Right lung (tissue), 5 donors: ENCODE data around the gene OOEP. TPM values are rescaled to one million over a fixed set of nuclear protein-coding genes. Genes with fewer than 3 reads are reported as not detected.

Experiments
- polyA plus RNA-seq, 5 donors: library from polyadenylated mRNA; unstranded; fragments of 120-200 nt; gene quantifications; one replicate each; pipeline versions ENCODE4 v1.2.1 to v1.2.3, GENCODE V29; 2013; ENCODE audit warnings: inconsistent platforms in 1 of 5, low replicate concordance in 1 of 5; ENCODE audit not compliant: insufficient read length in 5 of 5, insufficient read depth in 1 of 5

Gene OOEP
- polyA plus RNA-seq, 5 donors: 0.26 to 0.66 (median 0.37) TPM; not detected in 2

Other genes starting within 250 kb of the OOEP start
- 1 to 10 TPM in 1 of 5 donors, under 1 TPM in 3, not detected in 1; 0.23 to 1.1 (median 0.55) TPM for gene KHDC1L, start 144.4 kb downstream of the OOEP start, polyA plus RNA-seq
- gene KHDC1, start 106.7 kb downstream of the OOEP start, polyA plus RNA-seq: 10 to 100 TPM; 10.2 to 12.9 (median 10.8) TPM
- not detected for gene DPPA5, start 15.6 kb downstream of the OOEP start, polyA plus RNA-seq
- gene KHDC3L, start 7.2 kb downstream of the OOEP start, polyA plus RNA-seq: under 1 TPM in 1 of 5 donors, not detected in 4; 0.14 TPM
- 1 to 10 TPM in 2 of 5 donors, under 1 TPM in 3; 0.26 to 1.8 (median 1.00) TPM for gene DDX43, start 24.9 kb upstream of the OOEP start, polyA plus RNA-seq
- 1 to 10 TPM; 5.4 to 7.8 (median 7.4) TPM for gene CGAS, start 82.4 kb upstream of the OOEP start, polyA plus RNA-seq
- 10 to 100 TPM; 26.2 to 37.7 (median 30.8) TPM for gene MTO1, start 91.8 kb upstream of the OOEP start, polyA plus RNA-seq
- gene EEF1A1, start 151.1 kb upstream of the OOEP start, polyA plus RNA-seq: over 10,000 TPM; 22,333 to 30,001 (median 25,548) TPM